NCI-H526 treated with DMSO at 0.1 percent for 48 hours (cell line): ENCODE results near the gene CEP192.
"Not testable (repeated sequence)": the region's sequence is repeated elsewhere in the genome, so short reads cannot be mapped to it uniquely, and the experiment has no call there.

ENCODE experiments used
- DNase-seq: peaks from one replicate; lab custom pipeline; 2025; lab: John Stamatoyannopoulos, UW

Gene CEP192

DNA sequence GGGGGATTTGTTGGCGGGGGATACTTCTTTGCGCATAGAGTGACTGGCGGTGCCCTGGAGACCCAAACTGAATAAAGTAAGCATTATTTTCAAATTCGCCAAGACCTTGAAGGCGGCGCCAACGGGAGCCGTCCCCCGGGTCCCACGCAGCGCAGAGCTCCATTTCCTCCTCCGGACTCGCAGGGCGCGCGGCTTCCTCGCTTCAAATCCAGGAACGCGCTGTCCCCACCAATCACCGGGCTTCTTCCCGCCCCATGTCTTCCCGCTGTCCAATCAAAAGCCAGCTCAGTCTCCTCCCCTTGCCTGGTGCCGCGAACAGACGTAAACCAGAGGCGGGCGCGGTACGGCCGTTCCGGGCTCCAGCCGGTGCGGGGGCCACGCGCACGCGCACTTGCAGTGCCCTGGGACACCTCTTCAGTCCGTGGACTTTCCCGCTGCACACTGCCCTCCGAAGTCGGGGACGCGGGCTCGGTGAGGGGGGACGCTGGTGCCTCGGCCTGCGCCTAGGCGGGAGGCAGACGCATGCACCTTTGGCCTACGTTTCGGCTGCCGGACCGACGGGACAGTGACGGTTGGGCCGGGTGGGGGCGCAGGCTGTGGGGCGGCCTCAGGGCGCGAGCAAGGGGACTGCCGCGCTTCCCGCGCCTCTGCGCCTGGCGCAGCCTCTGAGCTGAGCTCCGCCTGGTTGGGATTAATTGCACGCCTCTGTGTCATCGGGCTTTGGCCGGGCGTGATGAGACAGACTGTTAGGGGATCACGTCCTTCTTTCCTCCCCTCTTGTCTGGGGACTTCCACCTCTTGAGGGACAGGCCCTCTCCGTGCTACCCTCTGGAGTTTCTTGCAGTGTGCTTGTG, at the start of gene CEP192:
CEP192 (plus strand) TSS at position 396 of the 854 bp plus-strand sequence. CDS start 8,063 bp downstream, outside the sequence.
- DNase-seq: peak; percentile 93

DNA sequence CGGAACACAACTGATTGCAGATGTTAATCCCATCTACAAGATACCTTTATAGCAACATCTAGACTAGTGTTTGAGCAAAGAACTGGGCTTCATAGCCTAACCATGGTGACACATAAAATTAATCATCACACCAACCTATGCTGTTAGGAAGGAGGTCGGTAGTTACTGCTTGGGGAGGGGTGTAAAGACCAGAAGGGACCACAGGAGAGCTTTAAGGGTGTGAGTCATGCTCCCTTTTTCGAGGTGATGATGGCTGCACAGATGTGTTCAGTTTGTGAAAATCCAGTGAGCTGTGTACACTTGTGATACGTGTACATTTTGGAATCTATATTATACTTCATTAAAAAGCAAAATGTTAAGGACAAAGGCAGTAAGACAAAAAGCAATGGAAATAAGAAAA, 47.9 kb upstream of the CEP192 start:
- no peak for DNase-seq

DNA sequence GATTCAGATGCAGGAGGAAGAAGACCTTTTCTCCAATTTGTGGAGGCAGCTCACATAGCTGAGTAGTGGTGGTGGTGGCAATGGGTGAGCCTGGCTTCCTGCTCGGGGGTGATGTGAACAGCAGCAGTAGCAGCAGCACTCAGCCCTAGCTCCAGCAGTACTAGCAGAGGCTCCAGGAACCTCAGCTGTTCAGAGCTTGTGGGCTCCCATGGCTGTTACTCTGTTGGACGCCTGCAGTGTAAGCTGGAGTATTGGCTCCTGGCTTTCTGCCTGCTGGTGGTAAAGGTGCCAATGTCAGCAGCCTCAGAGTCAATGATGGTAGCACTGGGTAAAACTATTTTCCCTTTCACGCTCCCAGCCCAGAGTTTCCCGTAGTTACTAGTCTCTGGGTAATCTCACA, 46.5 kb upstream of the CEP192 start:
- no peak for DNase-seq

DNA sequence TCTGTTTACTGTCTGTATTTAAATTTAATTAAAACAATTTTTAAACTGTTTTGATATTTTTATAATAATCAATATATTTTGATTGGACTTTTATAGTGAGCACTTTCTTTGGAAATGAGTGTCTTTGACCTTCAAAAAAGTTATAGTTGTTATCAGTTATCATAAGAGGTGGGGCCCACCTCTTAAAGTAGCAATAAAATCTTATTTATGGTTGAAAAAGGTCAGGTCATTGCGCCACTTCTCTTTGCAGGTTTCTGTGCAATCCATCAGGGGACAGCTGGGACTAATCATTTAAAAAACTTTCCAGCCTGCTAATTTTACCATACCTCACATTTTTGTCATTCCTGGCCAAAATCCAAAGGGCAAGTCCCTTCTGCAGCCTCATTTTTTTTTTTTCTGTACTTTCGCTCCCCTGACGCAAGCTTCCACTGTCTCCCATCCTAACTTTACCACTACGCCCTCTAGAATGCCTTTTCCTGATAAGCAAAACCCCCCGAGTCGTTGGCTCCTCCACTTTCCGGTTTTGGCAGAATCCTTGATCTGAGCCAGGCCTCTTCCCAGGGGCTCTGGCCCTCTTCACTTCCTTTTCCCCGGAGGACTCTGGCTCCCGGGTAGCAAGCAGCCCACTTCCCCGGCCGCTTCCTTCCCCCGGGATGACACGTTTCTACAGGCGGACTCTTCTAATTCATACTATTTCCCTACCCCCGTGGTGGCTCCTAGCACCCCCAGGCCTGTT, 44.4 kb upstream of the CEP192 start:
- peak; percentile 38 for DNase-seq

- peak; percentile 87 for DNase-seq
Observed at GRCh38 chr18:12947285-12948049, 43.7 kb upstream of the CEP192 start, which contains the start of gene SEH1L. SEH1L (plus strand) TSS chr18:12948011; CDS start chr18:12948122, 111 bp downstream.

- peak; percentile 80 for DNase-seq
Observed at GRCh38 chr18:12948050-12948804, 42.9 kb upstream of the CEP192 start.

GRCh38 chr18:12958478-12958877, 32.7 kb upstream of the CEP192 start:
- no peak for DNase-seq

DNA sequence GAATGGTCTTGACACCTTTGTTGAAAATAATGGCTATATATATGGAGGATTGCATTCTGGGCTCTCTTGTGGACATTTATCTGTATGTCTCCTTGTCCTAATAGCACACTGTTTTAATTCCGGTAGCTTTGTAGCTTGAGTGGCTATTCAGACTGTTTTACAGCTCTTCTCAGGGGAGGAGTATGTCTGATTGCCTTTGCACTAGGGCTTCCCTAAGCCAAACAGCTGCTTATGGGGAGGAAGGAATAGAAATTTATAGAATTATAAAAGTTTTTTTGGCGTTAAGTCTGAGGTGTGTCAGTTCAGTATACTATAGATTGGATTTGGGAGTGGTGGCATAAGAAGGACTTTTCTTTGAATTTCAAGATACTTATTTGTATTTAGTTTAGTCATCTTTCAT, 30.8 kb upstream of the CEP192 start:
- no peak for DNase-seq

GRCh38 chr18:12960853-12961397, 30.2 kb upstream of the CEP192 start:
- no peak for DNase-seq

DNA sequence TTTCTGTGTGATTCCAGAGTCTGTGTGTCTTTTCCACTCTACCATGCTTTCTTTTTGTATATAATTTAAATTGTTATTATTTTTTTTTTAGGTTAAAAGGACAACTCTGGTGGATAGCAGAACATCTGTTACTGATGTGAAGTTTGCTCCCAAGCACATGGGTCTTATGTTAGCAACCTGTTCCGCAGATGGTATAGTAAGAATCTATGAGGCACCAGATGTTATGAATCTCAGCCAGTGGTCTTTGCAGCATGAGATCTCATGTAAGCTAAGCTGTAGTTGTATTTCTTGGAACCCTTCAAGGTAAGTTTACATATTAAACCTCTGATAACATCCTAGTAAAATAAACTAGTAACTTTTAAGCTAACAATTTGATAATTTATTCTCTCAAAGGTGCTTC, 28.1 kb upstream of the CEP192 start:
- no peak for DNase-seq

DNA sequence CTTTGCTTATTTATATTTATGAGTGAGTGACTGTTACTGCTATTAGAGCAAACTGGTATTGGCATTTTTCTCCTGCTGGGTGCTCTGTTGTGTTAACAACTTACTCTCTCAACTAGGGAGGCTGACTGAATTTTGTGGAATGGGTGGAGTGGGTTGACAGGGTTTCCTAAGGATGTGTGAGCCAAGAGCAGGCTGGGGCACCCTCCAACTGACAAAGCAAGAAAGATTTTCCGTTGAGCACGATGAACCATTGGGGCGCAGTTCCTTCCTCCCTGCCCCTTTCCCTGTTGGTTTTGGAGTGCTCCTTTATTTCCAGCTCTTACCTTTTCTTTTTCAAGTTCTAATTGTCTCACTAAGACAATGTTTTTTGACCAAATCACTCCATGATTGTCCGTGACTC, 23.0 kb upstream of the CEP192 start:
- no peak for DNase-seq

DNA sequence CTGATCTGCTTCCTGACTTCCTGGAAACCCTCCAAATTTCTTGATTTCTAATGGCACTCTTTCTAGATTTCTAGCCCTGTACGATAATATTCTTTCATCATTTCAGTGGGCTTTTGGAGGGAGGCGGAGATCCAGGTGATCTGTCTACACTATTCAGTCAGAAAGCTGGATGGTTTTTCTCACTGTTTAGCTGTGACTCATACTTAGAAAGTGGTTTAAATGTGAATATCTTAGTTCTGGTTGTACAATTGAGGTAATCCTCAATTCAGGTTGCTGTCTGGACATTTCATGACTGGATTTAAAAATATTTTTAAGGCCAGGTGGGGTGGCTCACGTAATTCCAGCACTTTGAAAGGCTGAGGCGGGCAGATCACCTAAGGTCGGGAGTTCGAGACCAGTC, 22.5 kb upstream of the CEP192 start:
- DNase-seq: no peak

DNA sequence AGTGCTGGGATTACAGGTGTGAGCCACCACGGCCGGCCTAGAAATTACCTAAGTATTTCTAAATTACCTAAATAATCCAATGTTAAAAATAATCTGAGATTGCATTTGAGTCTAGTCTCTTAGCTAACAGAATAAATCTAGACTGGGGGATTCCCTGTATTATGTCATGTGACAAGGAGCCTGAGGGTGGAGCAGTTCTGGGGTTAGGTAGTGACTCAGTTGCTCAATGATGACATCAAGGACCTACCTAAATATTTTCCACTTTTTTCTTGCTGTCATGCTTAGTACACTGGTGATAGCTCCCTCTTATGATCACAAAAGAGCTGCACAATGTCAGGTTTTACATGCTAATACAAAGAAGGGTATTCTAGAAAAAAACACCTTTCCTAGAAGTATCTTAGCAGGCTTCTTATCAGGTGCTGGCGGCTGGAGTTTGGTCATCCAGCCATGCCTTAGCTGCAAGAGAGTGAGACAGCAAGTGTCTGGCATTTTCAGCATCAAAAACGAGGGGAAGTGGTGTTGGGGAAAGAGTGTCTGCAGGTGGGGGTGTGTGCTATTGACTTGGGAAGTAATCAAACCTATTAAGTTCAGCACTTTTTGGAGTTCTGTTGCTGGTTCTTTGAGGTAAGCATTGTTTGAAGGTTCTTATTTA, 17.5 kb upstream of the CEP192 start:
- DNase-seq: no peak

GRCh38 chr18:12975488-12975887, 15.7 kb upstream of the CEP192 start:
- DNase-seq: no peak

- DNase-seq: no peak
Observed at GRCh38 chr18:12976305-12976704, 14.9 kb upstream of the CEP192 start.

DNA sequence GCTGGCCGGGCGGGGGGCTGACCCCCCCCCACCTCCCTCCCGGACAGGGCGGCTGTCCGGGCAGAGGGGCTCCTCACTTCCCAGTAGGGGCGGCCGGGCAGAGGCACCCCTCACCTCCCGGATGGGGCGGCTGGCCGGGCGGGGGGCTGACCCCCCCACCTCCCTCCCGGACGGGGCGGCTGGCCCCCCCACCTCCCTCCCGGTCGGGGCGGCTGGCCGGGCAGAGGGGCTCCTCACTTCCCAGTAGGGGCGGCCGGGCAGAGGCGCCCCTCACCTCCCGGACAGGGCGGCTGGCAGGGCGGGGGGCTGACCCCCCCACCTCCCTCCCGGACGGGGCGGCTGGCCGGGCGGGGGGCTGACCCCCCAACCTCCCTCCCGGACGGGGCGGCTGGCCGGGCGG, 11.1 kb upstream of the CEP192 start:
- not testable (repeated sequence) for DNase-seq

- no peak for DNase-seq
Observed at GRCh38 chr18:12989397-12990122, 1.6 kb upstream of the CEP192 start.

GRCh38 chr18:12990123-12990475, 1.1 kb upstream of the CEP192 start:
- DNase-seq: no peak

DNA sequence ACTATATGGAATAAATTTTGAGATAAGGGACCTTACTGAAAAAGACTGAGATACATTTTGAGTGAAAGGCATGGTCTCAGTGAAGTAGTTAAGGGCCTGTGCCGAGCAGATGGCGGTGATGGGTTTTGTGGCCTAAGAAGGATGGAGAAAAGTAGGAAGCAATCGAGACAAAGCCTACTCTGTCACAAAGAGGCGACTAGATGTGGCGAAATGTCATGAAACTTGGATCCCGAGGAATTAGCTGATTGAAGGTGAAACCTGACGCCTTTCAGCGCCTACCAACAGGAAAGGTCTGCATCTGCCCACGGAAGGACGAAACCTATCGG, 558 bp upstream of the CEP192 start:
- DNase-seq: no peak

DNA sequence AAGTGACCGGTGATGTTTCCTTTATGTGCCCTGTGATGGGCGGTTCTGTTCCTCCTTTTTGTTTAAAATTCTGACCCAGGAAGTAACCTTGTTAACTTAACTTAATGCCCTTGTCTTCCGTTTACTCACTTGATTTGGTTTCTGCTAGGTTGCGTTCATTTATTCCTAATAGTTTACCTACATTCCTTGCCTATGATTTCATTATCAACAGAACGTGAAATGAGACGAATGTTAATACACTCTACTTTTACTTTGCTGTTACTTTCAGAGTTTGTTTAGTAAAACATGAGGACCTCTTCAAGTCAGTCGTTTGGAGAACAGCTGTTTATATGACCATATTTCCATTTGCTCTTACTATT, 638 bp downstream of the CEP192 start:
- DNase-seq: peak; percentile 38

- DNase-seq: no peak
Observed at GRCh38 chr18:12993439-12993838, 2.3 kb downstream of the CEP192 start.
